Vagina (tissue), 2 donors: Measurements from ENCODE around the gene ADAMTS7.

Experiments
- POLR2A ChIP-seq, 2 donors: fragments of 450-650 bp; IDR thresholded peaks; one replicate each; pipeline ENCODE4 v1.6.1; 2017; ENCODE audit warnings: antibody characterized with exemption in 2 of 2, mild to moderate bottlenecking in 2 of 2, moderate library complexity in 2 of 2
- POLR2AphosphoS5 ChIP-seq, 2 donors: sonication (generic); formaldehyde crosslinking; IDR thresholded peaks; one replicate each; pipeline ENCODE4 v1.9.0; 2017; ENCODE audit warnings: antibody characterized with exemption in 2 of 2, mild to moderate bottlenecking in 2 of 2, low read depth in 1 of 2; ENCODE audit not compliant: insufficient read depth in 1 of 2
- TF ChIP-seq, protein P1 (sequence below), 3 experiments: fragments of 450-650 bp in 2 of 3; fragments of 200-600 bp in 1 of 3; sonication (generic) in 1 of 3; IDR thresholded peaks; one replicate each; pipeline ENCODE4 v1.5.1; 2017 to 2019; ENCODE audit warnings: antibody characterized with exemption in 3 of 3, mild to moderate bottlenecking in 2 of 3, moderate library complexity in 2 of 3

DNA sequence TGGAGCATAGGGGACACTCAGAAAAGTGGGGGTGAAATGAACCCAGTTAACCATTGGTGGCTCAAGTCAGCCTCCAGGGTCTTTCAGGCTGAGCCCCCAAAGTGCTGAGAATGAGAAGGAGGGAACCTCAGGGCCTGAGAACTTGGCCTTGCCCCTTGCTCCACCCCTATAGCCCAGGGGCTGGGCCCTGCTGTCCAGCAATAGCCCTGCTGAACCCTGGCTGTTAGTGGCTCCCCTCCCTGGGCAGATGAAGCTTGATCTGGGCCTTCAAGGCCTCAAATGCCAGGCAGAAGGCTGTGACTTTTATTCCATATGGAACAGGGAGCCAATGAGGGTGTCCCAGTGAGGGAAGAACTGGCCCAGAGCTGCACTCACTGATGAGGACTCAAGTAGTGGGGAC, 16.2 kb downstream of the ADAMTS7 start:
- TF ChIP-seq, protein P1, sequence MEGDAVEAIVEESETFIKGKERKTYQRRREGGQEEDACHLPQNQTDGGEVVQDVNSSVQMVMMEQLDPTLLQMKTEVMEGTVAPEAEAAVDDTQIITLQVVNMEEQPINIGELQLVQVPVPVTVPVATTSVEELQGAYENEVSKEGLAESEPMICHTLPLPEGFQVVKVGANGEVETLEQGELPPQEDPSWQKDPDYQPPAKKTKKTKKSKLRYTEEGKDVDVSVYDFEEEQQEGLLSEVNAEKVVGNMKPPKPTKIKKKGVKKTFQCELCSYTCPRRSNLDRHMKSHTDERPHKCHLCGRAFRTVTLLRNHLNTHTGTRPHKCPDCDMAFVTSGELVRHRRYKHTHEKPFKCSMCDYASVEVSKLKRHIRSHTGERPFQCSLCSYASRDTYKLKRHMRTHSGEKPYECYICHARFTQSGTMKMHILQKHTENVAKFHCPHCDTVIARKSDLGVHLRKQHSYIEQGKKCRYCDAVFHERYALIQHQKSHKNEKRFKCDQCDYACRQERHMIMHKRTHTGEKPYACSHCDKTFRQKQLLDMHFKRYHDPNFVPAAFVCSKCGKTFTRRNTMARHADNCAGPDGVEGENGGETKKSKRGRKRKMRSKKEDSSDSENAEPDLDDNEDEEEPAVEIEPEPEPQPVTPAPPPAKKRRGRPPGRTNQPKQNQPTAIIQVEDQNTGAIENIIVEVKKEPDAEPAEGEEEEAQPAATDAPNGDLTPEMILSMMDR (IDR thresholded peaks at IDR 0.05): no peak
- no peak for TF ChIP-seq POLR2AphosphoS5 (IDR thresholded peaks at IDR 0.05; ENCODE audit: insufficient read depth in 1 of 2, low read depth in 1 of 2)
- no peak for TF ChIP-seq POLR2A (IDR thresholded peaks at IDR 0.05)
